ENCODE measurements around the gene TANGO6. TPM values are rescaled to one million over a fixed set of nuclear protein-coding genes. Genes with fewer than 3 reads are reported as not detected.

TANGO6 gene
- total RNA-seq, 1 donor from 2014 or later = 3.7 TPM

- no peaks in the 10 kb centered on the region for H3K4me1 ChIP-seq
- no peak for TF ChIP-seq CTCF (IDR thresholded peaks at IDR 0.05)
- intact Hi-C loops (cut with DNase I) = no loop called here
- H3K27ac ChIP-seq = no peak overlapping the region
- no peak overlapping the region for H3K4me3 ChIP-seq
- H3K36me3 ChIP-seq = peaks cover 17 to 18% of the 10 kb centered on the region in 2 donors
- DNase-seq (ENCODE audit: low spot score in 2 of 2) = no peak
- H3K27me3 ChIP-seq = no peaks in the 10 kb centered on the region
- no peaks in the 10 kb centered on the region for H3K9me3 ChIP-seq
Measured at GRCh38 chr16:68883685-68884084, 40.4 kb downstream of the TANGO6 start.

GRCh38 chr16:68884401-68884800 is 41.1 kb downstream of the TANGO6 start:
- Histone ChIP-seq H3K4me3 (no peak overlapping the region), H3K4me1 (no peaks in the 10 kb centered on the region), H3K36me3 (peaks cover 14 to 18% of the 10 kb centered on the region in 2 donors), H3K27ac (no peak overlapping the region), H3K27me3 (no peaks in the 10 kb centered on the region), H3K9me3 (no peaks in the 10 kb centered on the region)
- DNase-seq (ENCODE audit: low spot score in 2 of 2) = no peak
- intact Hi-C loops (cut with DNase I) = no loop called here
- no peak for TF ChIP-seq CTCF (IDR thresholded peaks at IDR 0.05)

GRCh38 chr16:68884861-68885720 is 41.8 kb downstream of the TANGO6 start:
- Histone ChIP-seq H3K4me1 (no peaks in the 10 kb centered on the region), H3K27me3 (no peaks in the 10 kb centered on the region), H3K9me3 (no peaks in the 10 kb centered on the region), H3K4me3 (no peak overlapping the region), H3K27ac (no peak overlapping the region), H3K36me3 (peaks cover 13 to 16% of the 10 kb centered on the region in 2 donors)
- intact Hi-C loops (cut with DNase I) = no loop called here
- TF ChIP-seq CTCF (IDR thresholded peaks at IDR 0.05) = no peak
- no peak for DNase-seq (ENCODE audit: low spot score in 2 of 2)

GRCh38 chr16:68887107-68887506 is 43.8 kb downstream of the TANGO6 start:
- H3K4me1 ChIP-seq = no peaks in the 10 kb centered on the region
- H3K27ac ChIP-seq = no peak overlapping the region
- no peak for TF ChIP-seq CTCF (IDR thresholded peaks at IDR 0.05)
- H3K9me3 ChIP-seq = no peaks in the 10 kb centered on the region
- DNase-seq (ENCODE audit: low spot score in 2 of 2) = no peak
- H3K4me3 ChIP-seq = no peak overlapping the region
- peaks cover 0 to 5% of the 10 kb centered on the region in 2 donors for H3K36me3 ChIP-seq
- intact Hi-C loops (cut with DNase I) = no loop called here
- no peaks in the 10 kb centered on the region for H3K27me3 ChIP-seq

- no peak for TF ChIP-seq CTCF (IDR thresholded peaks at IDR 0.05)
- no peaks in the 10 kb centered on the region for H3K27me3 ChIP-seq
- no peaks in the 10 kb centered on the region for H3K4me1 ChIP-seq
- H3K36me3 ChIP-seq = peaks cover 0 to 5% of the 10 kb centered on the region in 2 donors
- H3K9me3 ChIP-seq = no peaks in the 10 kb centered on the region
- no peak for DNase-seq (ENCODE audit: low spot score in 2 of 2)
- peak overlapping the region in 1 of 2 donors; percentile 21 for H3K27ac ChIP-seq
- no peak overlapping the region for H3K4me3 ChIP-seq
- intact Hi-C loops (cut with DNase I) = no loop called here
Measured at GRCh38 chr16:68889508-68890150, 46.3 kb downstream of the TANGO6 start.

All from ascending aorta (tissue), 2 donors.